PC-9 (cell line): ENCODE measurements around the gene CLDN7.

Source experiments
- CTCF ChIP-seq: fragments of 200-600 bp; sonication (generic); conservative IDR thresholded peaks from 2 replicates; pipeline ENCODE4 v1.6.1; 2017; ENCODE audit warnings: mixed run types, antibody characterized with exemption, mild to moderate bottlenecking, moderate library complexity
- EZH2 ChIP-seq: fragments of 200-600 bp; sonication (generic); IDR thresholded peaks from 2 replicates; pipeline ENCODE4 v1.8.0; 2017; ENCODE audit warnings: antibody characterized with exemption, low read depth

- TF ChIP-seq CTCF, result no peak
- TF ChIP-seq EZH2, result no peak
Measured at GRCh38 chr17:7304179-7304578, 41.9 kb upstream of the CLDN7 start.
